AG10803 (cell line): ENCODE data around the gene ITPR1.

Source experiments
- DNase-seq: peaks from one replicate; pipeline ENCODE4 v3.0.0; 2010; ENCODE audit warnings: low read depth
- H3K4me3 ChIP-seq: 2 replicates; pipeline ENCODE4 v1.5.1; 2011; ENCODE audit warnings: mild to moderate bottlenecking, low read length, control low read depth
- TF ChIP-seq, protein P1 (sequence below): conservative IDR thresholded peaks from 2 replicates; pipeline ENCODE4 v1.5.1; 2011; ENCODE audit warnings: mild to moderate bottlenecking, low read length, control low read depth, inconsistent platforms

The ITPR1 gene

DNA sequence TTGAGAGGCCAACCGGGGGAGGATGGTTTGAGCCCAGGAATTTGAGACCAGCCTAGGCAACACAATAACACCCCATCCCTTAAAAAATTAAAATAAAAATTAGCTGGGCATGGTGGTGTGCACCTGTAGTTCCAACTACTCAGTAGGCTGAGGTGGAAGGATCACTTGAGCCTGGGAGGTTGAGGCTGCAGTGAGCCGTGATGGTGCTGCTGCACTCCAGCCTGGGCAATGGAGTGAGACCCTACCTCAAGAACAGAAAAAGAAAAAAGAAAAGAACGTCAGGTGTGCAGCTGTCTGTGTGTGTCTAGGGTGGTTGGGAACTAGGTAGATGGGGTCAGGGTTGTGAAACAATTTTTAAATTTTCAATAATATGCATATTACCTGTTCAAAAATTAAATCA lies 389.9 kb downstream of the ITPR1 start:
- no peak overlapping the region for H3K4me3 ChIP-seq
- TF ChIP-seq, protein P1, sequence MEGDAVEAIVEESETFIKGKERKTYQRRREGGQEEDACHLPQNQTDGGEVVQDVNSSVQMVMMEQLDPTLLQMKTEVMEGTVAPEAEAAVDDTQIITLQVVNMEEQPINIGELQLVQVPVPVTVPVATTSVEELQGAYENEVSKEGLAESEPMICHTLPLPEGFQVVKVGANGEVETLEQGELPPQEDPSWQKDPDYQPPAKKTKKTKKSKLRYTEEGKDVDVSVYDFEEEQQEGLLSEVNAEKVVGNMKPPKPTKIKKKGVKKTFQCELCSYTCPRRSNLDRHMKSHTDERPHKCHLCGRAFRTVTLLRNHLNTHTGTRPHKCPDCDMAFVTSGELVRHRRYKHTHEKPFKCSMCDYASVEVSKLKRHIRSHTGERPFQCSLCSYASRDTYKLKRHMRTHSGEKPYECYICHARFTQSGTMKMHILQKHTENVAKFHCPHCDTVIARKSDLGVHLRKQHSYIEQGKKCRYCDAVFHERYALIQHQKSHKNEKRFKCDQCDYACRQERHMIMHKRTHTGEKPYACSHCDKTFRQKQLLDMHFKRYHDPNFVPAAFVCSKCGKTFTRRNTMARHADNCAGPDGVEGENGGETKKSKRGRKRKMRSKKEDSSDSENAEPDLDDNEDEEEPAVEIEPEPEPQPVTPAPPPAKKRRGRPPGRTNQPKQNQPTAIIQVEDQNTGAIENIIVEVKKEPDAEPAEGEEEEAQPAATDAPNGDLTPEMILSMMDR: no peak
- DNase-seq: no peak

DNA sequence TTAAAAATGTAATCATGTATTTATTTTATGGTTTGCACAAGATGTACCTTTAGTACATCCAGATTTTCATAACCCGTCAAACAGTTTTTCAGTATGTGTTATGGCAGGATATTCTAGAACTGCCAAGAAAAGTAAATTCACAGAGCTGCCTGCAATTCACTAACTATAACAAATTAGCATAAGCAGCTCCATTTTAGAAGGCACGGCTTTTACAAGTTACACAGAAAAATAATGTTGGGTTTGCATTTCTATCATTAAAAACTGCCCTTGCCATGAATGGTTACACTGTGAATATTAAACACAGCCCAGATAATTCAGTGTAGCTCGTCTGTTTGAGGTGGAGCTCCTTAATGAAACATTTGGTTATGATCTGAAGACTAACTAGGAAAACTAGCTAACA lies 391.7 kb downstream of the ITPR1 start:
- TF ChIP-seq, protein P1: no peak
- H3K4me3 ChIP-seq: no peak overlapping the region
- DNase-seq: no peak

DNA sequence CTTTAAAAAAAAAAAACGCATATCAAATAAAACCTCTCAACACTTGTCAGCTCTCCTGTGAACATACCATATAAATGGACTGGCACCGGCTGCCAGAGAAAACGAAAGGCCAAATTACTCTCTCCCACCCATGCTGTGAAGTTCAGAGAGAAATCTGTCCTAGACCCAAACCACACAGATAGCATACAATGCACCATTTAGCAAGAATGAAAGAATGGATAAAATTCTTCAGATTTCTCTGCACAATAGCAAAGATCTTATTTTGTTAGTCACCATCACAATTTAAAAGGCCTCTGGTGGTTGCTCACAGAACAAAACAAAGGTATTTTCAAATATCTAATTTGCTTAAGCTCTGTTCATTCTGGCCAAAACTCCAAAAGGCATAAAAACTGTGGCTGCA lies 392.2 kb downstream of the ITPR1 start:
- DNase-seq: peak; percentile 34
- H3K4me3 ChIP-seq: no peak overlapping the region
- TF ChIP-seq, protein P1: no peak; the same call in 1 of the 2 replicates

DNA sequence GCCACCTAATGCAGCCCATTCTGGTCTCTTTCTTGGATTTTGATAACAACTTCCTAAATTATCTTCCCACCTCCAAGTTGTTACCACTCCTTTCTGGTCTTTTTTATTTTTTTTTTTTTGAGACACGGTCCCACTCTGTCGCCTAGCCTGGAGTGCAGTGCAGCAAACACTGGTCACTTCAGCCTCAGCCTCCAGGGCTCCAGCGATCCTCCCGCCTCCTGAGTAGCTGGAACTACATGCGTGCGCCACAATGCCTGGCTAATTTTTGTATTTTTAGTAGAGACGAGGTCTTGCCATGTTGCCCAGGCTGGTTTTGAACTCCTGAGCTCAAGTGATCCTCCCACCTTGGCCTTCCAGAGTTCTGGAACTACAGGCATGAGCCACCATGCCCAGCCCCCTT lies 393.3 kb downstream of the ITPR1 start:
- TF ChIP-seq, protein P1: no peak
- no peak for DNase-seq
- H3K4me3 ChIP-seq: no peak overlapping the region

DNA sequence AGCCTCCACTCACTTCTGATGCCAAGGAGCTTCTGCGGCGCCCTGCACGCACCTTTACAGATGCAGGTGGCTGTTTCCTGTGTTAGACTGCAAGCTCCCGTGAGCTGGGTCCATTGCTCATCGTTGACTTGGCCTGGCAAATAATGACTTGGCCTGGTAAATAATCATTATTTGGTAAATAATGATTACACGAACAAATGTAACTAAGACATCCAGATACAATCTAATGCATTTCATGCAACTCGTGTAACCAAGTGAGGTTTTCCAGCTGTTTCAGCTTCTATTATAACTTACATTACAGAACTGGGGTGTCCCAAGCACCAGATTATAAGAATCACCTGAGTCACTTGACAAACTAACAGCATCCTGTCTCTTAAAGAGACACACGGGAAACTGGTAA lies 394.0 kb downstream of the ITPR1 start:
- no peak overlapping the region for H3K4me3 ChIP-seq
- DNase-seq: no peak
- TF ChIP-seq, protein P1: no peak

DNA sequence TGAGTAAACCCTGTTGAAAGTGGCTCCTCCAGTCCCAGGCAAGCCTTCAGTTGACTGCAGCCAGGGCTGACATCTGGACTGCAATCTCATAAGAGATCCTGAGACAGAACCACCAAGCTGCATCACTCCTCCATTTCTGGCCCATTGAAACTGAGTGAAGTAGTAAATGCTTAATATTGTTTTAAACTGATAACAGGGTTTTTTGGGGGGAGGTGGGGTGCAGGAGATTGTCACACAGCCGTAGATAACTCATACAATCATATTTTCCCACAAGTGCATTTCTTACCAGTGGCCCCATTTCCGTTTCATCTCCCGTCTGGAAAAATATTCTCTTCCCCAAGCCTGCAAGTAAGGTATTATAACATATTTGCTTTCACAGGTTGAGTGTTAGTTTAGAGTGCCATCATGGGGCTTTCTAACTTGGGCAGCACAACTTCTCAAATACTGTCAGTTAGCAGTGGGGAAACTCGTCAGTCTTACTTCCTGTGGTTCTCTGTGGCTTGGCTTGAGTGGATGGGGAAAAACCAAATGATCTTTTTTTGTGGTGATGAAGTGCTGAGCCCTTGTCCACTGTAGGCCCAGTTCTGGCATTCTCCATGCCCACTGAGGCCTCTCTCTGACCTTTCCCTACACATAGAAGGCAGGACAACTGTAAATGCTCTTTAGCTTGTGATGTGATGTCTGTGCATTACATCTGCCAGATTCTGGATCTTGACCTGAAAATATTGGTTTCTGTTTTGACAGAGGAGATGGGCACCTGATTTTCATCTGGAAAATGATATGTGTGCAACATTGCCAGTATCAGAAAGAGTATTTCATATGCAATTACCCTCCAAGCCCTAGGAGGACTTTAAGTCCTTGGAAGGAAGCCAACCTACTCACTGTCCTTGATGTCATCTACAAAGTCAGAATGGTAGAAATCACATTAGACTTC lies 396.0 kb downstream of the ITPR1 start:
- DNase-seq: peak; percentile 8
- no peak overlapping the region for H3K4me3 ChIP-seq
- TF ChIP-seq, protein P1: no peak

DNA sequence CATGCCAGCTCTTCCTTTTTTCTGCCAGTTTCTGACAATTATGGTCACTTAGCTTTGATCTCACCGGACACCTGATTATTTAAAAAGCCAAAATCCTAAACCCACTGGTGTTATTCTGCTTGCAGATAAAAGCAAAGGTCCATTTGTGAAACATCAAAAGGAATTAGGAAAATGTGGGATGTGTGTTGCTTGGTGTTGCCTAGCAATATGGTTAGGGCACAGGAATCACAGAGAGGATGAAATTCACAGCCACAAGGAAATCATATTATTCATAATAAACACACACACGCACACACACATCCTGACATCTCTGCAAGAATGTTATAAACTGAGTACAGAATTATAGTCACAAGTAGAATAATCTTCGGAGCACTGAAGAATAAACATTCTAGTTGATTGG lies 396.7 kb downstream of the ITPR1 start:
- DNase-seq: peak; percentile 43
- H3K4me3 ChIP-seq: no peak overlapping the region
- TF ChIP-seq, protein P1: no peak
